H1 (cell line): ENCODE data around the gene ATG16L2. TPM values are rescaled to one million over a fixed set of nuclear protein-coding genes. Genes with fewer than 3 reads are reported as not detected.

Experiments used
- CTBP2 ChIP-seq: IDR thresholded peaks from 2 replicates; pipeline ENCODE4 v1.7.0; 2011; ENCODE audit warnings: borderline replicate concordance, mild to moderate bottlenecking, moderate library complexity, mixed read lengths, low read length; ENCODE audit not compliant: insufficient read depth, insufficient read length
- CTCF ChIP-seq, 3 experiments: IDR thresholded peaks; 1 replicate in 2 of 3; 2 replicates in 1 of 3; pipeline versions ENCODE4 v1.5.1 to v1.6.1; 2011; ENCODE audit warnings: low read length in 3 of 3, mild to moderate bottlenecking in 3 of 3, inconsistent platforms in 2 of 3, low read depth in 1 of 3, moderate library complexity in 1 of 3; ENCODE audit not compliant: insufficient read depth in 1 of 3; ENCODE audit errors: control extremely low read depth in 1 of 3
- GABPA ChIP-seq: IDR thresholded peaks from 2 replicates; pipeline ENCODE4 v1.6.1; 2011; ENCODE audit warnings: mild to moderate bottlenecking, low read length, moderate library complexity, borderline replicate concordance; ENCODE audit not compliant: insufficient read depth
- TCF12 ChIP-seq: IDR thresholded peaks from 2 replicates; pipeline ENCODE4 v1.6.1; 2011; ENCODE audit warnings: low read depth, mild to moderate bottlenecking, low read length
- polyA plus RNA-seq, 7 experiments: library from polyadenylated mRNA; depleted of rRNA in 3 of 7; stranded (reverse) in 5 of 7; unstranded in 2 of 7; fragments of >200 nt in 5 of 7; fragments of 200-250 nt in 2 of 7; gene quantifications; 1 replicate in 5 of 7; 2 replicates in 1 of 7; 4 replicates in 1 of 7; pipeline versions ENCODE4 v1.2.1 to v1.2.3, GENCODE V29; 2011 to 2013; ENCODE audit warnings: missing spikeins in 2 of 7, mixed read lengths in 2 of 7
- total RNA-seq: library from RNA; stranded (reverse); fragmentation: NEBNext Ultra II Directional; extraction: Animal tissue kit (Norgen Biotek cat#: 25700); gene quantifications from 2 replicates; pipeline ENCODE4 v1.2.1, GENCODE V29; 2021

The ATG16L2 gene
- total and polyA plus RNA-seq, 2 of the 8 experiments (the other 6 are each of a cell fraction or from before 2014, with no cell fraction given): 11.0 to 18.5 TPM

DNA sequence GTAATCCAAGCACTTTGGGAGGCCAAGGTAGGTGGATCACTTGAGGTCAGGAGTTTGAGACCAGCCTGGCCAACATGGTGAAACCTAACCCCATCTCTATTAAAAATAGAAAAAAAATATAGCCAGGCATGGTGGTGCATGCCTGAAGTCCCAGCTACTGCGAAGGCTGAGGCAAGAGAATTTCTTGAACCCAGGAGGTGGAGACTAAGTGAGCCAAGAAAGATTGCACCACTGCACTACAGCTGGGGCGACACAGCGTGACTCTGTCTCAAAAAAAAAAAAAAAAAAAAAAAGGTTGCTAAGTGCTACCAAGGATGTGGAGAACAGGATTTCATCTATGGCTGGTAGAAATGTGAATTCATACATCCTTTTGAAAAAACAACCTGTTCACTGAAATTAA, 36.6 kb downstream of the ATG16L2 start (continued):
- TF ChIP-seq CTBP2 (no peak), CTCF (IDR thresholded peaks at IDR 0.05; ENCODE audit: control extremely low read depth in 1 of 3, insufficient read depth in 1 of 3, low read depth in 1 of 3, low read length in 3 of 3) (no peak), TCF12 (no peak), GABPA (no peak)
